BJ (cell line): ENCODE data around the gene RANBP17. TPM values are rescaled to one million over a fixed set of nuclear protein-coding genes. Genes with fewer than 3 reads are reported as not detected.
"Not testable (repeated sequence)": the region's sequence is repeated elsewhere in the genome, so short reads cannot be mapped to it uniquely, and the experiment has no call there.

ENCODE experiments used
- CTCF ChIA-PET: fragments of 350-600 bp; formaldehyde crosslinking; extraction: SDS; loops from one replicate; lab custom pipeline; 2021; ENCODE audit warnings: antibody characterized with exemption, inconsistent platforms; lab: Yijun Ruan, JAX
- POLR2A ChIA-PET: fragments of 300-600 bp; sonication (Branson Sonifier 250); formaldehyde crosslinking; extraction: SDS; loops from one replicate; lab custom pipeline; 2021; ENCODE audit warnings: antibody characterized with exemption; lab: Charles Lee
- DNase-seq: peaks from one replicate; pipeline ENCODE4 v3.0.0-alpha.2; 2011; ENCODE audit warnings: low read depth
- H3K27me3 ChIP-seq: 2 replicates; pipeline ENCODE4 v1.6.0; 2011; ENCODE audit warnings: low read length; ENCODE audit not compliant: control insufficient read depth, insufficient read depth
- H3K36me3 ChIP-seq: 2 replicates; pipeline ENCODE4 v1.5.1; 2011; ENCODE audit warnings: low read length; ENCODE audit not compliant: control insufficient read depth, insufficient read depth
- H3K4me3 ChIP-seq: 2 replicates; pipeline ENCODE4 v1.5.1; 2011; ENCODE audit warnings: low read depth, mild to moderate bottlenecking, control low read depth, low read length
- CTCF ChIP-seq: IDR thresholded peaks from 2 replicates; pipeline ENCODE4 v1.5.1; 2011; ENCODE audit warnings: low read depth, mild to moderate bottlenecking, control low read depth, inconsistent platforms, low read length, moderate library complexity; ENCODE audit not compliant: insufficient read depth
- polyA plus RNA-seq: library from polyadenylated mRNA; depleted of rRNA; stranded (reverse); fragments of >200 nt; gene quantifications from 2 replicates; pipeline ENCODE4 v1.2.3, GENCODE V29; 2011

RANBP17 gene
- polyA plus RNA-seq, 1 experiment = 10.5 TPM

GRCh38 chr5:171295801-171296200 lies 434.0 kb downstream of the RANBP17 start:
- Histone ChIP-seq H3K4me3 (no peak overlapping the region), H3K27me3 (no peaks in the 10 kb centered on the region), H3K36me3 (no peaks in the 10 kb centered on the region; the same call in 1 of the 2 replicates)
- ChIA-PET CTCF (interaction anchor here (1.6 to 2.3 kb wide), 2 partner anchors 9 to 88 kb away, joined by 4 to 7 read pairs; no protein-coding TSS in a partner anchor), POLR2A (no interaction called here)
- TF ChIP-seq CTCF = no peak
- DNase-seq = no peak

GRCh38 chr5:171297941-171298340 lies 436.1 kb downstream of the RANBP17 start:
- H3K36me3 ChIP-seq, H3K4me3 ChIP-seq, DNase-seq, CTCF ChIA-PET, POLR2A ChIA-PET, H3K27me3 ChIP-seq: not testable (repeated sequence)

GRCh38 chr5:171299228-171299627 lies 437.4 kb downstream of the RANBP17 start:
- no peak for DNase-seq
- no peak for TF ChIP-seq CTCF

GRCh38 chr5:171299851-171300250 lies 438.0 kb downstream of the RANBP17 start:
- DNase-seq = no peak
- Histone ChIP-seq H3K27me3 (peaks cover 2% of the 10 kb centered on the region), H3K4me3 (no peak overlapping the region), H3K36me3 (no peaks in the 10 kb centered on the region; the same call in 1 of the 2 replicates)
- no peak for TF ChIP-seq CTCF
- ChIA-PET CTCF (interaction anchor here (1.6 kb wide), 2 partner anchors 12 to 36 kb away, joined by 3 read pairs; no protein-coding TSS in a partner anchor), POLR2A (no interaction called here)

More at GRCh38 chr5:171299228-171299627, 437.4 kb downstream of the RANBP17 start:
- H3K36me3 ChIP-seq = no peaks in the 10 kb centered on the region; the same call in 1 of the 2 replicates
- no peak overlapping the region for H3K4me3 ChIP-seq
- CTCF ChIA-PET = no interaction called here
- POLR2A ChIA-PET = no interaction called here
- H3K27me3 ChIP-seq = no peaks in the 10 kb centered on the region

- Histone ChIP-seq H3K4me3 (no peak overlapping the region), H3K36me3 (no peaks in the 10 kb centered on the region; the same call in 1 of the 2 replicates), H3K27me3 (peaks cover 7% of the 10 kb centered on the region)
- DNase-seq = no peak
- ChIA-PET POLR2A (no interaction called here), CTCF (interaction anchor here (1.6 kb wide), 2 partner anchors 11 to 36 kb away, joined by 3 read pairs; no protein-coding TSS in a partner anchor)
- no peak for TF ChIP-seq CTCF
These were observed 438.5 kb downstream of the RANBP17 start for GRCh38 chr5:171300358-171300757.

- POLR2A ChIA-PET = no interaction called here
- H3K27me3 ChIP-seq = peaks cover 59% of the 10 kb centered on the region
- CTCF ChIA-PET = interaction anchor here (1.0 kb wide), 2 partner anchors 34 to 99 kb away, joined by 3 to 4 read pairs; no protein-coding TSS in a partner anchor
These were observed 444.3 kb downstream of the RANBP17 start for GRCh38 chr5:171306166-171306565.

More at GRCh38 chr5:171306166-171306565, 444.3 kb downstream of the RANBP17 start:
- no peak overlapping the region for H3K4me3 ChIP-seq
- DNase-seq = no peak
- no peak for TF ChIP-seq CTCF
- H3K36me3 ChIP-seq = no peaks in the 10 kb centered on the region
